ENCODE measurements around the gene DEFB112.

The DEFB112 gene, protein sequence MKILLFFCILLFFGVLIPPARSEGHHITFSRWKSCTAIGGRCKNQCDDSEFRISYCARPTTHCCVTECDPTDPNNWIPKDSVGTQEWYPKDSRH

DNA sequence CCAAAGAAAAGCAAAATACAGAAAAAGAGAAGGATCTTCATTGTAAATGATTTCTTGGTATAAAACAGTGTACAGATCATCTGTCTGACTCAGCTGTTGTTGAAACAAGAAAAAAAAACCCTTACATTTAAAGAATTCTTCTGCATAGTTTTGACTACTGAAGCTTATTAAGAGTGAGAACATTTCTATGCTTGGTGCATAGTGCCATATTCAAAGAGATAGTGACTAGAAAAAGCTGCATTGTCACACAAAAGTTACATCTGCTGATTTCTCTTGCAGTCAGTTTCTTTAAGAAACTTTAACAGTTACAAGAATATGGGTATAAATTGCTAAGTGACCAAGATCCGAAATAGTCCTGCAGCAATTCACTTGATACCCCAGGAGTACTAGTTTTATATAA lies at the start of gene DEFB112:
Gene DEFB112 (minus strand): TSS at position 101 of the 400 bp plus-strand sequence. CDS start 60 bp downstream, at position 41.
- no peak for DNase-seq (ENCODE audit: low read depth in 3 of 3)

- DNase-seq (ENCODE audit: low read depth in 3 of 3), result no peak
Measured at GRCh38 chr6:50098641-50098993, 48.9 kb upstream of the DEFB112 start.

DNA sequence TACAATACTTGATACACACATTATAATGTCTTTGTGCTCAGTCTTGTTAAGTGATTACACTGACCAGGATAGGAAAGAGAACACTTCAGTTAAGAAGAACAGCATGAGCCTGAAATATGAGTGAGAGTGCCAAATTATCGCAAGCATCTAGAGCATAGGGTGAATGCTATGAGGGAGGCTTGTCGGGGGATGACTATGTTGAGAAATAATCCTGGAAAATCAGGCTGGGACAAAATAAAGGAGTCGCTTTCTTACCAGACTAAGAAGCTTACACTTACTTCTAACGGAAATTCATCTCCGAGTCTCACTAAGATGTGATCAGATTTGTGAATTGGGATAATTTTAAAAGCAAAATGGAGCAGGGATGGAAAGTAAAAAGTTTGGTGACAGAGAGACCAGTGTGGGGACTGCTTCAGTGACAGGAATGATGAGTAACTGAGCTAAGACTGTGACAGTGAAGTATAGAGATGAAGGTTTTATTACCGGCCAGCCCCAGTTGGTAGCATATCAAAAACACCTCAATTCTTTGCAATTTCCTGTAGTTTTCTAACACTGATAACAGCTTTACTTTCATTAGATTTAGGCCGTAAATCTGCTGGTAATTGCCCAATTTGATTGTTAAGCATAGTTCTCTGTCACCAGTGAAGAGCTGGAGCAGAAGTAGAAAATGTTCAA lies 48.4 kb upstream of the DEFB112 start:
- DNase-seq (ENCODE audit: low read depth in 3 of 3), result no peak

DNA sequence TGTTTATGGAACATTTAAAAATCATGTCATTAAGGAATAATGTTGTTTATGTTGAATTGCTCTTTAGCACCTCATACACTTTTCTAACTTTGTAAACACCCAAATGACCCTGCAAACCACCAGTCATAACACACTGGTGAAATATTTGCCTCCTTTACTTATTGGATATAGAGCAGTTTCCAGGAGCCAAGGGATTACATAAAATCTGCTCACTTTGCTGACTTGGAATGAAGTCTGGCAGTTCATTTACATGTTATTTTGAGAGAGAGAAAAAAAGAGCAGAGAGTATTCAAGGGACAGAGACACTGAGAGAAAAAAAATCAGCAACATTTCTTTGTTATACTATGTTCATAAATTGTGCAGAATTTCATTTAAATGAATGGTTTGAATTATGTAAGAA lies 46.6 kb upstream of the DEFB112 start:
- DNase-seq (ENCODE audit: low read depth in 3 of 3), result no peak

GRCh38 chr6:50093938-50094272 lies 44.2 kb upstream of the DEFB112 start:
- DNase-seq (ENCODE audit: low read depth in 3 of 3), result no peak

DNA sequence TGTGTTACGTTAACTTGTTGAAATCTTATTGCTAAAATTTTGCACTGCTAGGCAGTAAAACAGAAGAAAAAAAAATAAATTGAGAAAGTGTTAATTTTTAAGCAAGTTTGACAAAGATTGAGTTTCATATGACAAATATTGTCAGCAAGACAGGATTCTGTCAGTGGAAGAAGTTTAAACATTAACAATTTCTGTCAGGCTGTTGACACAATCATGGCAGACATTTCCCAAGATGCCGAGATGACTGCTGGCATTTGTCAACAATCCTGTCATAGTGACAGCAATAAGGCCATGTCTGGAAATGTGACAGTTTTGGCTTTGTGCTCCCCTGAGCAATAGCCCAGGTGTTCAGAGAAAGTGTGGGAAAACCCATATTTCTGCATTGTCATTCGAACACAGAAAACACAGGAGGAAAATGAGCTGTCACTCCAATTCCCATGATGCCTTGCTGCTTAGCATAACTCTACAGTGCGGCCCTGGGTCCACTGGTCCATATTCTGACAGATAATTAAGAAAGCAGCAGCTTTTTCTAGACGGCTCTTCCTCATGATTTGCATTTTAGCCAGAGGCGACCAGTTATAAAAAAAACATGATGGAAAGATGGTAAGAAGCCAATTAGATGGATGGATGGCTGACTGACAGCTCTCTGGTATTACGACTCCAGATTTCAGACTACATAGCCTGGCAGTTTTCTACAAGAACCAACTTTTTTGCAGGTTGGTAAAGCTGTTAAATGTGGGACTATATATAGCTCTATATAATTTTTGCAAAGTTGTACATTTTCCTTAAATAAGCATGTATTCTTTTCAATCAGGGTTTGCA lies 43.6 kb upstream of the DEFB112 start:
- no peak for DNase-seq (ENCODE audit: low read depth in 3 of 3)

- no peak for DNase-seq (ENCODE audit: low read depth in 3 of 3)
Measured at GRCh38 chr6:50091641-50092040, 41.9 kb upstream of the DEFB112 start.

DNA sequence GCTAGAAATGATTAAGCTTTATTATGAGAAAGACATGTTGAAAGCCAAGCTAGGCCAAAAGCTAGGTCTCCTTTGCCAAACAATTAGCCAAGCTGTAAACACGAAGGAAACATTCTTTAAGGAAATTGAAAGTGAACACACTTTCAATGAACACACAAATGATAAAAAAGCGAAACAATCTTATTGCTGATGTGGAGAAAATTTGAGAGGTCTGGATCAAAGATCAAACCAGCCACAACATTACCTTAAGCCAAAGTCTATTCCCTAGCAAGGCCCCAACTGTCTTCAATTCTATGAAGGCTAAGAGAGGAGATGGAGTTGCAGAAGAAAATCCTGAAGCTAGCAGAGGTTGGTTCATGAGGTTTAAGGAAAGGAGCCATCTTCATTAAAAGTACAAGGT lies 40.2 kb upstream of the DEFB112 start:
- no peak for DNase-seq (ENCODE audit: low read depth in 3 of 3)

- DNase-seq (ENCODE audit: low read depth in 3 of 3), result no peak
Measured at GRCh38 chr6:50087231-50087954, 37.7 kb upstream of the DEFB112 start.

GRCh38 chr6:50077385-50077784 lies 27.7 kb upstream of the DEFB112 start:
- no peak for DNase-seq (ENCODE audit: low read depth in 3 of 3)

DNA sequence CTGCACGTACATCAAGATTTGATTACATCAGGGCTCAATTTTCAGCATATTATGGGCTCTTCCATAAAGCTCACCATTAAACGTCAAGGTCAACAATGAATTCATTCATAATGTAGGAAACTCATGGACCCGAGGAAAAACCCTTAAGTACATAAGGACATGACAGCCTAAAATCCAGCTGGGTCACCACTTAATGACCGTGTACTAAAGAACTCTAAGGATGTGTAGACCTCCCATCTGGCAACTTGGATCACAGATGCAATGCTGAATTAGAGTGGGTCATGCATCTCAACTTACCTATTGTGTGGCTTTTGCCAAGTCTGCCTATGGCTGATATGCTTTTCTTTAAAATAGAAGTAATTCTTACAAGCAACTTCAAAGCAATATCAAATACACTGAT lies 26.7 kb upstream of the DEFB112 start:
- DNase-seq (ENCODE audit: low read depth in 3 of 3), result no peak

DNA sequence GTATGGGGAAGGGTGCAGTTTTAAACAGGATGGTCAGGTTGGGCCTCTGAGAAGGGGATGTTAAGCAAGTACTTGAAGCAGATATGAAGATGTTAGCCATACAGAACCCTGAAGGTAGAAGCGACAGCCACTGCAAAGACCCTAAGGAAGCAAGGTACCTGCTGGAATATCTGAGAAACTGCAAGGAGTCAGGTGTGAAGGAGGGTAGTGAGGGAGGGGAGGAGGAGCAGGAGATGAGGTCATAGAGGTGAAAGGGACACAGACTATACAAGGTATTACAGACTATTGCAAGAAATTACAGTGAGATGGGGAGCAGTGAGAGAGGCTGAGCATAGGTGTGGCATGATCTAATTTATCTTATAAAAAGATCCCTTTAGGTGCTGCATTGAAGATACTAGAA lies 22.2 kb upstream of the DEFB112 start:
- DNase-seq (ENCODE audit: low read depth in 3 of 3), result no peak

GRCh38 chr6:50070101-50070500 lies 20.4 kb upstream of the DEFB112 start:
- no peak for DNase-seq (ENCODE audit: low read depth in 3 of 3)

- DNase-seq (ENCODE audit: low read depth in 3 of 3), result no peak
Measured at GRCh38 chr6:50062051-50062450, 12.3 kb upstream of the DEFB112 start.

DNA sequence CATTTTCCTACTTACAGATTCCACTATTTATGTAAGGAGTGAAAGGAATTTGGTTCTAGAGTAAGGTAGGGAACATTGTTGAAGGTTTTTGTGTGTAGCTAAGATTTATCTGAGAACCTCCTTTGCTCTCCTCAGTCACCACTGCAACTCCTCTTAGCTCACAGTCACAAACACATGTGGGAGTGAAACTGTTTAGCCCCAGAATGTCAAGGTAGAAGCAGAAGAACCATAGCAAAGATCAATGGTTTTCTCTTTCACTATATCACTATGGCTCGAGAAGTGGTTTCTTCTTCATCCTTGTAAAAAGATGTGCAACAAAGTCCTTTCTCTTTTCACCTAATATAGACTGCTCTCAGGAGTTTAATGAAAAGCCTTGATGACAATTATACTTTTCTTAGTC lies 6.5 kb upstream of the DEFB112 start:
- no peak for DNase-seq (ENCODE audit: low read depth in 3 of 3)

- DNase-seq (ENCODE audit: low read depth in 3 of 3), result no peak
Measured at GRCh38 chr6:50047026-50047425, 2.7 kb downstream of the DEFB112 start.

- DNase-seq (ENCODE audit: low read depth in 3 of 3), result no peak
Measured at GRCh38 chr6:50030777-50031562, 18.8 kb downstream of the DEFB112 start.

DNA sequence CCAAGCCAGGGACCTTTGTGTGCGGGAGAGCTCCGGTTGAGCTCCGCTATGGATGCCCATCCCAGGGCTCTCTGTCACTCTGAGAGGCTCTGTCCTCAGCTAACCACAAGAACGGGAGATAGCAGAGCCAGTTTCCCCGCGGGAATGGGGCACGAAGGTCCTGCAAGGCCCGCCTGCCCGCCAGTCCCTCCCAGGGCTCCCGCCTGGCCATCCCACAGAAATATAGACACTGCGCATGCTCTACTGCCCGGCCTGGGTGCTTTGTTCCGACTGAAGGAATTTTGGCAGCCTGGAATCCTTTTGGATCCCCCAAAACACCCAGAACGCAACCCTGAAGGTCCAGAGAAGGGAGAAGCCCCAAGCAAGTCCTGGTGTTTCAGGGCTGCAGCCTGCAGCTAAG lies 19.4 kb downstream of the DEFB112 start:
- DNase-seq (ENCODE audit: low read depth in 3 of 3), result no peak

DNA sequence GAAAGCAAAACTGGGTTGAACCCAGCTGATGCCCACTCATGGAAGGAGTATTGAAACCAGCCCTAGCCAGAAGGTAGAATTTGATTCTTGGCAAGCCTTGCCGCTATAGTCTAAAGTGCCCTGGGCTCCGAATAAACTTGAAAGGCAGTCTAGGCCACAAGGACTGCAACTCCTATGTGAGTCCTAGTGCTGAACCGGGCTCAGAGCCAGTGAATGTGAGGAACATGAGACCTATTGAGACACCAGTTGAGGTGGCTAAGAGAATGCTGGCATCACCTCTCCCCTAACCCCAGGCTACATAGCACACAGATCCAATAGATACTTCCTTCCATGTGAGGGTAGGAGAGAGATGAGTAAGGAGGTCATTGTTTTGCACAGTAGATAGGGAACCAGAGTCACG lies 24.5 kb downstream of the DEFB112 start:
- DNase-seq (ENCODE audit: low read depth in 3 of 3), result no peak

GRCh38 chr6:50021894-50022293 lies 27.8 kb downstream of the DEFB112 start, which contains the start of gene DEFB110:
DEFB110 (minus strand) TSS chr6:50021994; CDS start chr6:50021935, 59 bp downstream.
- no peak for DNase-seq (ENCODE audit: low read depth in 3 of 3)

- no peak for DNase-seq (ENCODE audit: low read depth in 3 of 3)
Measured at GRCh38 chr6:50007819-50008218, 41.9 kb downstream of the DEFB112 start.

- DNase-seq (ENCODE audit: low read depth in 3 of 3), result no peak
Measured at GRCh38 chr6:50003139-50003538, 46.6 kb downstream of the DEFB112 start.

Measured in stimulated activated CD4-positive, alpha-beta T cell treated with anti-CD3 and anti-CD28 coated beads, TNF-alpha, amount 100 ng/mL, for 24 hours (primary cell).